ENCODE measurements around the gene CD40. TPM values are rescaled to one million over a fixed set of nuclear protein-coding genes. Genes with fewer than 3 reads are reported as not detected.

Gene CD40
- total RNA-seq, 1 donor from 2014 or later = 25.1 TPM

- intact Hi-C loops (cut with DNase I) = no loop called here
- ATAC-seq (no peak), DNase-seq (ENCODE audit: low spot score) (no peak)
Measured at GRCh38 chr20:46164254-46164653, 46.1 kb downstream of the CD40 start.

DNA sequence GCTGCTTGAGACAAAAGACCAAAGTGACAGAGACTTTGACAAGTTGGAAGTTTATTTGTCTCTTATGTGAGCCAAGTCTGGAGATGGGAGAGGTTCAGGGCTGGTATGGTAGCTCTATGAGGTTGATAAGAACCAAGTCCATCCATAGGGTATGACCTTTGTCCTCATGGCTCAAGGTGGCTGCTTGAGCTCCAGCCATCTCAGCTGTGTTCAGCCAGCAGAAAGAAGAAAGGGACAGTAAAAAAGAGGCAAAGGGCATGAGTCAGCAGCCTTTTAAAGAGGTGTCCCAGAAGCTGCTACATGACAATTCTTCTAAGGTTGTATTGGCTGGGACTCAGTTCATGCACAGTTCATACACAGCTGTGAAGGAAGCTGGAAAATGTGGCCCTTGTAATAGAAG lies 49.0 kb downstream of the CD40 start:
- ATAC-seq (no peak), DNase-seq (ENCODE audit: low spot score) (no peak)
- intact Hi-C loops (cut with DNase I) = no loop called here

- intact Hi-C loops (cut with DNase I) = no loop called here
- DNase-seq (ENCODE audit: low spot score) (no peak), ATAC-seq (no peak)
Measured at GRCh38 chr20:46168438-46168837, 50.3 kb downstream of the CD40 start.

DNA sequence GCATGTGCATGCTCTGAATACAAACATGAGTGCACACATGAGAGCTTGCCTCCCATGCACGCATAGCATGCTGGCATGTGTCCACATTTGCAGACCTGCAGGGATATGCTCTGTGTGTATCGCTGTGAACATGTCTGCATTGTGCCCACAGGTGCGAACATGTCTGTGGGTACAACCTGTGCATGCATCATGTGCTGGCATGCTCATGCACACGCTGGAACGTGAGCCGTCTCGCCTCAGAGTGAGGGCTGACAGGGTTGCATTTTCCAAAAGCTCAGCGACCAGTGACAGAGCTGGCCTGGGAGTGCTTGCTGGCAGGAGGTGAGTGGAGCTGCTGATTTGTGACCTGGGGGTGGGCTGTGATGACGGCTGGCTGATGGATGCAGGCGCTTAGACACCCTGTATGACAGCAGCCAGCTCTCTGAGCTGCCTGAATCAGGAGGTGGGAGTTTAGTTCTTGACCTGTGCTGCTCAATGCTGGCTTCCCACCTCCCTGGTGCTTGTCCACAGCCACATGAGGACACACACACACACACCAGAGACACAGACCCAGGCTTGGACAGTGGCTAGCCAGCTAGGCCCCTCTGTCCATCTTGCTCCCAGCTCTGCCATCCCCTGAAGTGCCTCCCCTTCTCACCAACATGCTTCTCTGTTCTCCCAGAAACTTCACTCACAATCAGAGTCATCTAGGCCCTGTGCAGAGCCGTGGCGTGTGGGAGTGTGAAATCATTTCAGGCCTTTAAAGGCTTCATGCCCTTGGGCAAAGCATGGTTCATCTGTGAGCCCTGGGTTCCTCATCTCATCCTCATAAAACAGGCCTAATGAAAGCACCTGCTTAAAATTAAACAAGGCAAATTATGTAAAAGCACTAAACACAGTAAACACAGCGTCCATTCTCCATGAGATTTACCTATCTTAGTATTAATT lies 51.4 kb downstream of the CD40 start:
- no peak for DNase-seq (ENCODE audit: low spot score)
- intact Hi-C loops (cut with DNase I) = no loop called here
- no peak for ATAC-seq

DNA sequence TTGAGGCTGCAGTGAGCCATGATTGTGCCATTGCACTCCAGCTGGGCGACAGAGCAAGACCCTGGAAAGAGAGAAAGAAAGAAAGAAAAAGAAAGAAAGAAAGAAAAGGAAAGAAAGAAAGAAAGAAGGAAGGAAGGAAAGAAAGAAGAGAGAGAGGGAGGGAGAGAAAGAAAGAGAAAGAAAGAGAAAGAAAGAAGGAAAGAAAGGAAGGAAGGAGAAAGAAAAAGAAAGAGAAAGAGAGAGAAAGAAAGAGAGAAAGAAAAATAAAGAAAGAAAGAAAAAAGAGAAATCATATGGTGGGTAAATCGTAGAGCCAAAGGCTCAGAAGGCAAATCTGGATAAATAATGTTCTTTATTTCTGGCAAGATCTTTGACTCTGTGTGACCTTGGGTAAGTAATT lies 53.4 kb downstream of the CD40 start:
- no peak for DNase-seq (ENCODE audit: low spot score)
- intact Hi-C loops (cut with DNase I) = no loop called here
- ATAC-seq = no peak

DNA sequence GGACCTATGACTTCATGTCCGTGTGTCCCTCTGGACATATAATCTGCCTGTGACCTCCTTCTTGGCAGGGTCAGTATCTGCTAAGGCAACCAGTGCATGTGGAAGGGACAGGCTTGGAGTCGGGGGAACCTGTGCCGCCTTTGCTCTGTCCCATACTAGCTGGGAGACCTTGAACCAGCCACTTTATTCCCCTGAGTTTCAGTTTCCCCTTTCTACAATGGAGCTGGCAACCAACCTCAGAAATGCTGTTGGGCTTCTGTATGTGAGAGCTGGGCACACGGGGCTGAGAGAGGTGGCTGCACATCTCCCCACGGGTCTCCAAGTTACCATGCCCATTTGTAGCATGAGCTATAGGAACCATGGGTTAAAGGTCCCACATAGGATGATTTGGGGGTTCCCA lies 53.8 kb downstream of the CD40 start:
- DNase-seq (ENCODE audit: low spot score) (no peak), ATAC-seq (no peak)
- intact Hi-C loops (cut with DNase I) = no loop called here

- intact Hi-C loops (cut with DNase I) = no loop called here
- DNase-seq (ENCODE audit: low spot score) (no peak), ATAC-seq (no peak)
Measured at GRCh38 chr20:46172455-46172854, 54.3 kb downstream of the CD40 start.

DNA sequence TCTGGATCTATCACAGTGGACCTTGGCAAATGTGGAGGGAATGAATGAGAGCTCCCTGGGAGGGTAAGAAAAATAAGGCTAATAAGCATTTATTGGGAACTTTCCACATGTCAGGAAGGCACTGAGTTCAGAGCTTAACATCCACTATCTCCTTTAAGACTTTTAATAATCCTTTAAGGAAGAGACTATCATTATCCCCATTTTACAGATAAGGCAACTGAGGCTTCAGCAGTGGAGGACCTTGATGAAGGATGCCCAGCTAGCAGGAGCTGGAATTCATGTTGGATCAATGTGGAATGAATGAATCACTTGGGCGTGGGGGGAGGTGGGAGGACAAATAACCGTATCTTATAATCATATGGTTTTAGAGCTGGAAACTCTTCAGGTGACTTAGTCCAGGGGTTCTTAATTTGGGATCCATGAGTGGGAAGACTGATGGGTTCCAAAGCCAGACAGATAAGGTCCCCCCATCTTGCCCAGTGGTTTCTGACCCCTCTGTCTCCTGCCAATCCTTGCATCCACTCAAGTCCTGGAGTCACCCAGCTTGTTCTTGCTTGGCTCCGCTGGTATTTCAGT lies 54.9 kb downstream of the CD40 start:
- no peak for DNase-seq (ENCODE audit: low spot score)
- intact Hi-C loops (cut with DNase I) = no loop called here

DNA sequence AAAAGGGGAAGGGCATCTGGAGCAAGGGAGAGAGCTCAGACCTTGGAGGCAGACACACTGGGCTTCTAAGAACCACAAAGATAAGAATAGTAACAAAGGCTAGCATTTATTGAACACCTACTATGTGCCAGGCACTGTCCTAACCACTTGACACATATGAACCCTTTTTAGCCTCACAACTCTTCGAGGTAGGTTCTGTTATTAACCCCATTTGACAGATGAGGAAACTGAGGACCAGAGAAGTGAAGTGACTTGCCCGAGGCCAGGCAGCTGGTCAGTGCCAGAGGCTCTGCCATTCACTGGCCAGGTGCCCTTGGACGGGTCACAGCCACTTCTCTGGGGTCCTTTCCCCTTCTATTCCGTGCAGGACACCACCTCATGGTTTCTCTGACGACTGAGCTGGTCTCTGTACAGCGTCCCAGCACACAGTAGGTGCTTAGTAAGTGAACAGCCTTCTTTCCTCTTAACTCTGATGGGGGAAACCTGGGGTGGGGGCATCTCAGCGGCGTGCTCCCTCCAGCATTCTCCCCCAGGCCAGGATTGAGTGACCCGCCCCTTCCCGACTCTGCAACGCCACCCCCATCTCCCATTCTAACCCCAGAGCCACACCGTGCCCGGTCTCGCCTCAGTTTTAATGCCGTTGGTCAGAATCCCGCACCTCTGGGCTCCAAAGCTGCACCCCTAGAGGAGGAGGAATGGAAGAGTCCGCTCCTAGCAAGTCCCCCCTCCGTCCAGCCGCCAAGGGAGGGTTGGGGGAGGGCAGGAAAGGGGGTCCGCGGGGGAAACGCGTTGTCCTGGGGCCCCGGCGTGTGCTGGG lies 55.7 kb downstream of the CD40 start:
- no peak for DNase-seq (ENCODE audit: low spot score)
- intact Hi-C loops (cut with DNase I) = no loop called here
- ATAC-seq = no peak

More for the DNA sequence above, 54.9 kb downstream of the CD40 start:
- ATAC-seq = no peak

DNA sequence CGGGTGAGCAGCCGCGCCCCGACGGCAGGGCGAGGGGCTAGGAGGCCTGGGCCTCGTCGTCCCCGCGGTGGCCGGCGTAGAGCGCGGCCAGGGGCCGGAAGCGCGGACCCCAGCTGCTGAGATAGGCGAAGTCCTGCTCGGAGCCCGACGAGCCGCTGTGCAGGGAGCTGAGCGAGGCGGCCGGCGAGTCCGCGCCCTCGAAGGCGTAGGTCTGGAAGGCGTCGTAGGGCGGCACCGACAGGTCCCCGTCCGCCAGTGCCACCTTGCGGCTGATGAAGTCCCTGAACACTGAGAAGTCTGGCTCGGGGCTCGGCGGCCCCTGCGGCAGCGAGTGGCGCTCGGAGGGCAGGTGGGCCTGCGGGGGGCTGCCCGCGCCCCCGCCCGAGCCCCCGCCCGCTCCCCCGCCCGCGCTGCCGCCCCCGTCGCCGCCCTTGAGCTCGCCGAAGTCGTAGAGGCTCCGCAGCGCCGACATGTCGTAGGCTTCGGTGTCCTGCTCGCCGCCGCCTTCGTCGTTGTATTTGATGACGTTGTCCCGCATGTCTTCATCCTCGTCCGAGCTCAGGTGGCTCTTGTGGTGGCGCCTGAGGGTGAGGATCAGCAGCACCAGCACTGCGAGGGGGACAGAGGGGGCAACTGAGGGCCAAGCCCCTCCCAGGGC lies 56.5 kb downstream of the CD40 start:
- intact Hi-C loops (cut with DNase I) = no loop called here
- DNase-seq (ENCODE audit: low spot score) = peak; percentile 79
- peak; percentile 58 for ATAC-seq

DNA sequence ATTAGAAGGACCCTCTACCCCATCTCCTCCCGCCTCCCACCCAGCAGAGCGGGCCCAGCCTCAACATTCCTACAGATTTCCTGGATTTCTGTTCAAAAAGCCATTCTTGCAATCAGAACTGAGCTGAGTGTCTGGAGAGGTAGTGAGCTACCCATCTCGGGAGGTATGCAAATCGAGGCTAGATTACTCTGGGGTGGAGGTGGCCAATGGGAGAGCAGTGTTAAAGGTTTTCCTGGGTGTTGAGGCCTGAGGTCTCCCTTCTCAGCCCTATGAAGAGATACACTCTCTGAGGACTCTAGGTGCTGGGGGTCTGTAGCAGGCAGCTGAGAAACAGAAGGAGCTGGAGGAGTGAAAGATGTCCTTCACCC lies 57.0 kb downstream of the CD40 start:
- intact Hi-C loops (cut with DNase I) = no loop called here
- ATAC-seq (no peak), DNase-seq (ENCODE audit: low spot score) (no peak)

GRCh38 chr20:46176739-46177378 lies 58.7 kb downstream of the CD40 start:
- intact Hi-C loops (cut with DNase I) = no loop called here
- ATAC-seq = no peak
- DNase-seq (ENCODE audit: low spot score) = no peak

GRCh38 chr20:46177768-46178167 lies 59.7 kb downstream of the CD40 start:
- DNase-seq (ENCODE audit: low spot score) = no peak
- ATAC-seq = no peak
- intact Hi-C loops (cut with DNase I) = no loop called here

- intact Hi-C loops (cut with DNase I) = no loop called here
- DNase-seq (ENCODE audit: low spot score) (no peak), ATAC-seq (no peak)
Measured at GRCh38 chr20:46178891-46179290, 60.8 kb downstream of the CD40 start.

Other genes with a start within 250 kb of the CD40 start
- 8.1 TPM for gene ZSWIM1, start 237.1 kb upstream of the CD40 start, total RNA-seq
- 2.8 TPM for gene SPATA25, start 230.7 kb upstream of the CD40 start, total RNA-seq
- gene NEURL2, start 227.1 kb upstream of the CD40 start, total RNA-seq = 8.9 TPM
- gene CTSA, start 227.0 kb upstream of the CD40 start, total RNA-seq = 87.4 TPM
- 95.4 TPM for gene PLTP, start 206.2 kb upstream of the CD40 start, total RNA-seq
- 38.2 TPM for gene PCIF1, start 183.6 kb upstream of the CD40 start, total RNA-seq
- gene ZNF335, start 146.1 kb upstream of the CD40 start, total RNA-seq = 22.3 TPM
- gene MMP9, start 109.4 kb upstream of the CD40 start, total RNA-seq = 5.0 TPM
- 3.9 TPM for gene SLC12A5, start 89.1 kb upstream of the CD40 start, total RNA-seq
- gene NCOA5, start 28.4 kb upstream of the CD40 start, total RNA-seq = 27.4 TPM
- gene CDH22, start 190.2 kb downstream of the CD40 start, total RNA-seq = 0.40 TPM

Measured in sciatic nerve (tissue), 2 donors.